Left lung (tissue), 10 donors: Measurements from ENCODE around the gene LRSAM1. TPM values are rescaled to one million over a fixed set of nuclear protein-coding genes. Genes with fewer than 3 reads are reported as not detected.

ENCODE experiments used
- ATAC-seq: fragments of 200-7000 bp; cut with Tn5 transposase; one replicate; pipeline ENCODE4 v1.9.1; 2020; ENCODE audit warnings: moderate library complexity
- DNase-seq, 4 donors: peaks; one replicate each; pipeline ENCODE4 v3.0.0-alpha.2; 2013 to 2020
- H3K27ac ChIP-seq, 2 donors: fragments of 200-600 bp; sonication (generic) in 1 of 2; one replicate each; pipeline versions ENCODE4 v1.5.0 to v1.8.0; 2020 to 2021
- H3K27me3 ChIP-seq, 2 donors: fragments of 200-600 bp; sonication (generic) in 1 of 2; one replicate each; pipeline versions ENCODE4 v1.5.0 to v1.8.0; 2020 to 2021
- H3K36me3 ChIP-seq, 2 donors: fragments of 200-600 bp; sonication (generic) in 1 of 2; one replicate each; pipeline versions ENCODE4 v1.5.0 to v1.8.0; 2020 to 2021
- H3K4me1 ChIP-seq, 2 donors: fragments of 200-600 bp; one replicate each; pipeline ENCODE4 v1.8.0; 2021
- H3K4me3 ChIP-seq, 2 donors: fragments of 200-600 bp; sonication (generic) in 1 of 2; one replicate each; pipeline versions ENCODE4 v1.5.0 to v1.8.0; 2020 to 2021; ENCODE audit warnings: mild to moderate bottlenecking in 1 of 2
- H3K9me3 ChIP-seq, 2 donors: fragments of 200-600 bp; sonication (generic) in 1 of 2; one replicate each; pipeline versions ENCODE4 v1.5.0 to v1.8.0; 2020 to 2021
- intact Hi-C, 2 donors: fragments of 100-400 bp; cut with DNase I; formaldehyde crosslinking; loops; one replicate each; pipeline versions ENCODE4 v1.11.2 to v1.14.2; 2022
- polyA plus RNA-seq, 6 donors: library from polyadenylated mRNA; unstranded; fragments of 120-200 nt; gene quantifications; one replicate each; pipeline ENCODE4 v1.2.1, GENCODE V29; 2013; ENCODE audit not compliant: insufficient read length in 6 of 6
- total RNA-seq, 2 donors: library from RNA; stranded (reverse); fragmentation: NEBNext Ultra II Directional; extraction: Animal tissue kit (Norgen Biotek cat#: 25700); gene quantifications; one replicate each; pipeline ENCODE4 v1.2.1, GENCODE V29; 2021
- TF ChIP-seq, protein P1 (sequence below), 2 donors: fragments of 200-600 bp; sonication (generic) in 1 of 2; IDR thresholded peaks; one replicate each; pipeline versions ENCODE4 v1.5.0 to v1.8.0; 2021; ENCODE audit warnings: antibody characterized with exemption in 2 of 2
- donor health status: DM: no; HTN: yes; CAD: no.
- donor health status: DM: no; HTN: no; CAD: no.

The LRSAM1 gene
- total and polyA plus RNA-seq, 8 donors = 16.4 to 24.4 (median 19.4) TPM

DNA sequence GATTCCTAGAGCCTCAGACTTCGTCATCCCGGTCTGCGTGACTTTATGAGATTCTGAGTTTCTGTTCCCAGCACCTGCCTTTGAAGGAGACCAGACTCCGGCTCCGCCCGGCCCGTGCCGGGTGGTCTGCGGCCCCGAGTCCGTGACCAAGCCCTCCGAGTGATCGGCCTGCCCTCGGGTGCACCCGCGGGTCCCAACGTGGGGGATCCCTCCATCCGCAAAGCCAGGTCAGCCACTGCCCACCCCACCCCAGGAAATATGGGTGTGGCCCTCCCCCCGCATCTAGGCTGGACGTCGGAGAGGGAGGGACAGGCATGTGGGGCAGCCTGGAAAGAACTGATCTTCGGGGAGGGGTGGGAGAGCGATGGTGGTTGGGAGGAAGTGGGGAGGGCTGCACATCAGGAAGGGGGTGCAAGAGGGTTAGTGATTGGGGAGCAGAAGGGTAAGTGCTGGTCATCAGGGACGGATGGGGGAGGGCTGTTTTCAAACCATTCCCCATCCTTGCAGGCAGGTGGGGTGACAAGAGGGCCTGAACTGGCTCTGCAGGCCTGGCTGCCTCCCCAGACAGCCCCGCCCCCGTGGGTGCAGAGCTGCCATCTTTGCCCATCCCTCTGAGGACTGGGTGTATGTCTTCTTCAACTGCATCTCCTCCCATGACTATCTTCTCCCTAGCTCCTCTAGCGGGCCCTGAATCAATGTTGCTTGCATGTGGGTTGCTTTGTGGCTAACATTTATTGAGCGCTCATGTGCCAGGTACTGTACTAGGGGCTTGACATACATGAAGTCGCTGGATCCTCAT lies 747 bp downstream of the LRSAM1 start:
- no peaks in the 10 kb centered on the region for H3K9me3 ChIP-seq
- peak overlapping the region; percentile 81 to 91 for H3K4me3 ChIP-seq
- H3K36me3 ChIP-seq = peaks cover 0 to 39% of the 10 kb centered on the region in 2 donors
- H3K27me3 ChIP-seq = no peaks in the 10 kb centered on the region
- TF ChIP-seq, protein P1, sequence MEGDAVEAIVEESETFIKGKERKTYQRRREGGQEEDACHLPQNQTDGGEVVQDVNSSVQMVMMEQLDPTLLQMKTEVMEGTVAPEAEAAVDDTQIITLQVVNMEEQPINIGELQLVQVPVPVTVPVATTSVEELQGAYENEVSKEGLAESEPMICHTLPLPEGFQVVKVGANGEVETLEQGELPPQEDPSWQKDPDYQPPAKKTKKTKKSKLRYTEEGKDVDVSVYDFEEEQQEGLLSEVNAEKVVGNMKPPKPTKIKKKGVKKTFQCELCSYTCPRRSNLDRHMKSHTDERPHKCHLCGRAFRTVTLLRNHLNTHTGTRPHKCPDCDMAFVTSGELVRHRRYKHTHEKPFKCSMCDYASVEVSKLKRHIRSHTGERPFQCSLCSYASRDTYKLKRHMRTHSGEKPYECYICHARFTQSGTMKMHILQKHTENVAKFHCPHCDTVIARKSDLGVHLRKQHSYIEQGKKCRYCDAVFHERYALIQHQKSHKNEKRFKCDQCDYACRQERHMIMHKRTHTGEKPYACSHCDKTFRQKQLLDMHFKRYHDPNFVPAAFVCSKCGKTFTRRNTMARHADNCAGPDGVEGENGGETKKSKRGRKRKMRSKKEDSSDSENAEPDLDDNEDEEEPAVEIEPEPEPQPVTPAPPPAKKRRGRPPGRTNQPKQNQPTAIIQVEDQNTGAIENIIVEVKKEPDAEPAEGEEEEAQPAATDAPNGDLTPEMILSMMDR (IDR thresholded peaks at IDR 0.05) = no peak
- intact Hi-C loops = no loop called here
- H3K27ac ChIP-seq = peak overlapping the region; percentile 87 to 94
- peak in 3 of 4 donors; percentile 30 to 85 (median 57) for DNase-seq
- peaks cover 14 to 67% of the 10 kb centered on the region in 2 donors for H3K4me1 ChIP-seq
- ATAC-seq = peak; percentile 40

DNA sequence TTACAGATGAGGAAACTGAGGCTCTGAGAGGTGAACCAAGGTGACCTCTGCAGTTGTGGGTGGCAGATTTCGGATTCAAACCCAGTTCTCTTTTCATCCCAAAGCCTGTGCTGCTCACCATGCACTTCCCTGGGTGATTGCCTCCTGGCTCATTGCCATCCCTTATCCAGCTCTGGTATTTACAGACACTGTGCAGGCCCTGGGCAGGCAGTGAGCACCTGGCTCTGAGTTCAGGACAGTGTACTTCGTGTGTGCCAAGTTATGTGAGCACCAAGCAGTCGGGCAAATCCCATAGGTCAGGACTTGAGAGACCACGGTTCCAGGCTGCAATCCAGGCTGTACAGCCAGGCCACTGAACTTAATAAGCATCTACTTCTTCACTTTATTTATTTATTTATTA lies 1.4 kb downstream of the LRSAM1 start:
- peak in 2 of 4 donors; percentile 21 to 53 for DNase-seq
- intact Hi-C loops = no loop called here
- peak; percentile 8 for ATAC-seq
- TF ChIP-seq, protein P1 (IDR thresholded peaks at IDR 0.05) = no peak
- H3K27me3 ChIP-seq = no peaks in the 10 kb centered on the region
- H3K9me3 ChIP-seq = no peaks in the 10 kb centered on the region
- H3K36me3 ChIP-seq = peaks cover 0 to 39% of the 10 kb centered on the region in 2 donors
- peak overlapping the region in 1 of 2 donors; percentile 87 for H3K27ac ChIP-seq
- peaks cover 14 to 64% of the 10 kb centered on the region in 2 donors for H3K4me1 ChIP-seq
- peak overlapping the region in 1 of 2 donors; percentile 81 for H3K4me3 ChIP-seq

DNA sequence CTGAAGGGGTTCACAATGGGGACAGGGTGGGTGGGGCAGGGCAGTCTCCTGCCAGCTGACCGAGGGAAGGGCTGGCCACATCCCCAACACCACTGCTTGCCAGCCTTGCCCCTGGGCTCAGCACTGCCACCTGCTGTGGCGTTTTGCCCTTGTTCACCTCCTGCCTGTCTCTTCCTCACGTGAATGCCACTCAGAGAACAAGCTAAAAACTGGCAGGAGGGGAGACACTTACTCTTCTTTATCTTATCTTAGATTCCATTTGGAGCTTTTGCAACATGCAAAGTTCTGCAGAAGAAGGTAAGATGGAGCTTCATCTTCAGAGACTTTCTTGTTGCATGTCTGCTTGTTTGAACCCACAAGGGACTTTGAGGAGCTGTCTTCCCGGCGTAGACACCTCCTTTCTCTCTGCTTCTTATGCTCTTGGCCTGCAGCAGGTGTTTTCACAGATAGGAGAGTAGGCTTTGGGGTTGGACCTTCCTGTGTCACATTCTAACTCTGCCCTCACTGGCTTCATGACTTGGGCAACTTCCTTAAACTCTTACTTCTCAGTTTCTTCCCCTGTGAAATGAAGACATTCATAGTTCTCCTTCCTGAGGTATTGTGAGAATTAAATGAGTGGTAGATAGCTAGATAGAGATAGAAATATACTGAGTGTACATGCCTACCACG lies 4.1 kb downstream of the LRSAM1 start:
- H3K27me3 ChIP-seq = no peaks in the 10 kb centered on the region
- peak overlapping the region in 1 of 2 donors; percentile 83 for H3K27ac ChIP-seq
- H3K36me3 ChIP-seq = peaks cover 0 to 37% of the 10 kb centered on the region in 2 donors
- H3K9me3 ChIP-seq = no peaks in the 10 kb centered on the region
- TF ChIP-seq, protein P1 (IDR thresholded peaks at IDR 0.05) = peak in 1 of 2 donors; percentile 18
- H3K4me1 ChIP-seq = peaks cover 0 to 36% of the 10 kb centered on the region in 2 donors
- no peak for ATAC-seq
- no peak overlapping the region for H3K4me3 ChIP-seq
- peak in 1 of 4 donors; percentile 81 for DNase-seq
- intact Hi-C loops = no loop called here

DNA sequence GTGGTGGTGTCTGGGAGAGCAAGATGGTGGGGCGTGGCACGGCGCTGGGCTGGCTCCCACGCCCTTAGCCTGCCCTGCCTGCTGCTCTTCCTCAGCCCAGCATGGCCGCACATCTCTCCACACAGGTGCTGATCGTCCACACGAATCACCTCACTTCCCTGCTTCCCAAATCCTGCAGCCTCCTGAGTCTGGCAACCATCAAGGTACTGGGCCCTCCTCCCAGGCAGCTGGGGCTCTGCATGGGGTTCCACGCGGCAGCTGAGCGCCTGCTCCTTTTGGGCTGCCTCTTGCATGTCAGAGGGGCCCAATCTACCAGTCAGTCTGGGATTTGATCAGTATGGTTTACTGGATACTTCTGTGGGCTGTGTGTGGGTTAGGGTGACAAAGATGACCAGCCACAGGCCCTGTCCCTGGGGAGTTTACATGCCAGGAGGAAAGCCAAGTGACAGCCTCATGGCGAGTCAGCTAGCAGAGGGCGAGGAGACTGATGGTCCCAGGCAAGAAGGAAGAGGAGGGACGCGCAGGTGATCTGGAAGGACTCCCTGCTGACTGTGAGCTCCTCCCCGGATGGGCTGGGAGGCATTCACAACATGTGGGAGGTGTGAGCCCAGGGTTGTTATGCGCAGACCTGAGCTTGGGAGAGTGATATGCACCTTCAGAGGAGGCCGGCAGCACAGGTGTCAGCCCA lies 6.0 kb downstream of the LRSAM1 start:
- H3K27me3 ChIP-seq = no peaks in the 10 kb centered on the region
- intact Hi-C loops = no loop called here
- no peaks in the 10 kb centered on the region for H3K9me3 ChIP-seq
- peaks cover 0 to 30% of the 10 kb centered on the region in 2 donors for H3K4me1 ChIP-seq
- no peak overlapping the region for H3K4me3 ChIP-seq
- H3K36me3 ChIP-seq = peaks cover 0 to 54% of the 10 kb centered on the region in 2 donors
- DNase-seq (no peak), ATAC-seq (no peak)
- no peak overlapping the region for H3K27ac ChIP-seq
- TF ChIP-seq, protein P1 (IDR thresholded peaks at IDR 0.05) = no peak
